NCI-H524 (cell line): ENCODE data around the gene NOL4L.

Source experiments
- DNase-seq, 2 experiments: peaks; one replicate each; lab custom pipeline; 2025; lab: John Stamatoyannopoulos, UW

NOL4L gene

GRCh38 chr20:32444474-32445220 is 140.5 kb downstream of the NOL4L start:
- DNase-seq, result peak; percentile 27 to 75

- no peak for DNase-seq
These were observed 141.7 kb downstream of the NOL4L start for GRCh38 chr20:32443386-32443974.

- no peak for DNase-seq
These were observed 142.3 kb downstream of the NOL4L start for GRCh38 chr20:32442630-32443373.

- DNase-seq, result no peak
These were observed 143.5 kb downstream of the NOL4L start for GRCh38 chr20:32441638-32442037.

- no peak for DNase-seq
These were observed 144.4 kb downstream of the NOL4L start for GRCh38 chr20:32440758-32441078.

- DNase-seq, result no peak
These were observed 144.9 kb downstream of the NOL4L start for GRCh38 chr20:32440069-32440757.

GRCh38 chr20:32439132-32439829 is 145.9 kb downstream of the NOL4L start:
- DNase-seq, result no peak

- DNase-seq, result no peak
These were observed 146.7 kb downstream of the NOL4L start for GRCh38 chr20:32438331-32438858.

GRCh38 chr20:32437391-32438074 is 147.6 kb downstream of the NOL4L start:
- DNase-seq, result no peak

GRCh38 chr20:32436968-32437367 is 148.2 kb downstream of the NOL4L start:
- no peak for DNase-seq

GRCh38 chr20:32436142-32436861 is 148.8 kb downstream of the NOL4L start:
- no peak for DNase-seq

GRCh38 chr20:32435449-32436107 is 149.6 kb downstream of the NOL4L start:
- no peak for DNase-seq

- no peak for DNase-seq
These were observed 150.7 kb downstream of the NOL4L start for GRCh38 chr20:32434434-32434833.

GRCh38 chr20:32433311-32434021 is 151.7 kb downstream of the NOL4L start:
- no peak for DNase-seq

GRCh38 chr20:32432277-32432676 is 152.9 kb downstream of the NOL4L start:
- no peak for DNase-seq

GRCh38 chr20:32431457-32431856 is 153.7 kb downstream of the NOL4L start:
- DNase-seq, result no peak

- no peak for DNase-seq
These were observed 155.3 kb downstream of the NOL4L start for GRCh38 chr20:32429745-32430360.

GRCh38 chr20:32429343-32429742 is 155.8 kb downstream of the NOL4L start:
- no peak for DNase-seq

- DNase-seq, result no peak
These were observed 157.1 kb downstream of the NOL4L start for GRCh38 chr20:32427996-32428395.
